Osteocyte (in vitro differentiated cells): ENCODE data around the gene SDK2. TPM values are rescaled to one million over a fixed set of nuclear protein-coding genes. Genes with fewer than 3 reads are reported as not detected.

Experiments used
- DNase-seq: peaks from one replicate; pipeline ENCODE4 v3.0.0; 2021; ENCODE audit warnings: mixed read lengths; ENCODE audit not compliant: unreplicated experiment; ENCODE audit errors: extremely low spot score
- H3K27ac Mint-ChIP-seq: one replicate; pipeline ENCODE4 v1.8.0; 2021; ENCODE audit warnings: mild to moderate bottlenecking, mixed read lengths; ENCODE audit not compliant: unreplicated experiment
- H3K27me3 Mint-ChIP-seq: one replicate; pipeline ENCODE4 v1.8.0; 2021; ENCODE audit warnings: mixed read lengths; ENCODE audit not compliant: unreplicated experiment
- H3K36me3 Mint-ChIP-seq: one replicate; pipeline ENCODE4 v1.8.0; 2021; ENCODE audit warnings: mixed read lengths; ENCODE audit not compliant: unreplicated experiment
- H3K4me1 Mint-ChIP-seq: one replicate; pipeline ENCODE4 v1.8.0; 2021; ENCODE audit warnings: mixed read lengths; ENCODE audit not compliant: unreplicated experiment
- H3K4me3 Mint-ChIP-seq: one replicate; pipeline ENCODE4 v1.8.0; 2021; ENCODE audit warnings: mild to moderate bottlenecking, moderate library complexity, mixed read lengths; ENCODE audit not compliant: unreplicated experiment
- H3K9me3 Mint-ChIP-seq: one replicate; pipeline ENCODE4 v1.8.0; 2021; ENCODE audit warnings: mixed read lengths; ENCODE audit not compliant: unreplicated experiment
- CTCF ChIP-seq: fragments of 200-600 bp; sonication (generic); IDR thresholded peaks from 2 replicates; pipeline ENCODE4 v1.5.0; 2021; ENCODE audit warnings: antibody characterized with exemption, mild to moderate bottlenecking, moderate library complexity
- total RNA-seq: library from RNA; stranded (reverse); gene quantifications from 2 replicates; pipeline ENCODE4 v1.2.1, GENCODE V29; 2021

Gene SDK2
- total RNA-seq, 1 donor from 2014 or later: 16.5 TPM

GRCh38 chr17:73559532-73559931 is 84.7 kb downstream of the SDK2 start:
- no peak for DNase-seq
- H3K36me3 Mint-ChIP-seq: no peaks in the 10 kb centered on the region
- H3K4me3 Mint-ChIP-seq: no peak overlapping the region
- no peaks in the 10 kb centered on the region for H3K4me1 Mint-ChIP-seq
- no peak for TF ChIP-seq CTCF
- peaks cover 4% of the 10 kb centered on the region for H3K27me3 Mint-ChIP-seq
- H3K27ac Mint-ChIP-seq: no peak overlapping the region
- no peaks in the 10 kb centered on the region for H3K9me3 Mint-ChIP-seq

DNA sequence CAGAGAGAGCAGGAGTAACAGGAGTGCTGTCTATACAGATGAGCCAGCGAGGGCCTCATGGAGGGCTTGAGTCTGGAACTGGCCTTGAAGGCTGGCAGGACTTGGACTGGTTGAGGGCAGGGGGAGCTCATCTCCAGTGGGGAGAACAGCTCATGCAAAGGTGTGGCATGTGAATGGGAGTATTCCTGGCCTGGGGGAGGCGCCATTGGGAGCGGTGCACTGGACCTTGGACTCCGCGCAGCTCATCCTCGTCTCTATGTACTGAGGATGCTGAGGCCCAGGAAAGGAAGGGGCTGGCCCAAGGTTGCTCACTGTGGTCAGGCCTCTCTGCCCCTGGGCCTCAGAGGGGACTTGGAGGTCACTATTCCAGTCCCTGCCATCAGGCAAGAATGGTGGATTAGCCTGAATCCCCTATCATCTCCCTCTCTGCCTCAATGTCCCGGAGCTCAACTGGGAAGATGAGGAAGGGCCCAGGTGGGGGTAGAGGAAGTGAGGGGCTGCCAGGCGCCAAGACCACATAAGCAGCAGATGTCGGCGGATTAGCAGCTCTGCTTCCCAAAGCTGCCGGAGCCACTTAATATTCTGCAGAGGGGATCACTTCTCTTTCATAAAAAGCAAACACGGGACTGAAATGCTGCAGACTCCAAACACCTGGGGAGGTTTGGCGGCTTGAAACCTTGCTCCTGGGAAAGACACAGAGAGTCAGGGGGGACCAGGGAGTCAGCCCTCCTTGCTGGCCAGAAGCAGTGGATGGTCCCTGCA is 88.9 kb downstream of the SDK2 start:
- no peak for TF ChIP-seq CTCF
- Mint-ChIP-seq H3K27me3 (peaks cover 4% of the 10 kb centered on the region), H3K36me3 (no peaks in the 10 kb centered on the region), H3K4me1 (peaks cover 3% of the 10 kb centered on the region), H3K9me3 (no peaks in the 10 kb centered on the region), H3K4me3 (no peak overlapping the region), H3K27ac (no peak overlapping the region)
- no peak for DNase-seq

DNA sequence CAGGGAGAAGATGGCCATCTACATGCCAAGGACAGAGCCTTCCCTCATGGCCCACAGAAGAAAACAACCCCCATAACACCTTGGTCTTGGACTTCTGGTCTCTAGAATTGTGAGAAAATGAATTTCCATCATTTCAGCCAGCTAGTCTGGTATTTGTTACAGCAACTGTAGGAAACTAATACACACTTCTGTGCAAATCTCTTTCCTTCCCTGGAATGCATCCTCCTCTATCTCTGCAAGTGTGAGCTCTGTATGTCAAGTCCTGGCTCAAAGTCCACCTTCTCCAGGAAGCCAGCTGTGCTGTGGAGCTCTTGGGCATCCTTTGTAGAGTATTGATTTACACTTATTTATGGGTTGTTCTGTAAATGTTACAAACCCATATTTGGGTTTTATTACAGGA is 89.7 kb downstream of the SDK2 start:
- H3K27ac Mint-ChIP-seq: no peak overlapping the region
- no peaks in the 10 kb centered on the region for H3K36me3 Mint-ChIP-seq
- no peak for DNase-seq
- no peak for TF ChIP-seq CTCF
- H3K27me3 Mint-ChIP-seq: peaks cover 4% of the 10 kb centered on the region
- H3K9me3 Mint-ChIP-seq: no peaks in the 10 kb centered on the region
- no peak overlapping the region for H3K4me3 Mint-ChIP-seq
- peaks cover 6% of the 10 kb centered on the region for H3K4me1 Mint-ChIP-seq

GRCh38 chr17:73553311-73553710 is 90.9 kb downstream of the SDK2 start:
- peaks cover 11% of the 10 kb centered on the region for H3K4me1 Mint-ChIP-seq
- peaks cover 4% of the 10 kb centered on the region for H3K27me3 Mint-ChIP-seq
- H3K36me3 Mint-ChIP-seq: no peaks in the 10 kb centered on the region
- H3K27ac Mint-ChIP-seq: no peak overlapping the region
- H3K4me3 Mint-ChIP-seq: no peak overlapping the region
- DNase-seq: no peak
- no peak for TF ChIP-seq CTCF
- H3K9me3 Mint-ChIP-seq: no peaks in the 10 kb centered on the region

DNA sequence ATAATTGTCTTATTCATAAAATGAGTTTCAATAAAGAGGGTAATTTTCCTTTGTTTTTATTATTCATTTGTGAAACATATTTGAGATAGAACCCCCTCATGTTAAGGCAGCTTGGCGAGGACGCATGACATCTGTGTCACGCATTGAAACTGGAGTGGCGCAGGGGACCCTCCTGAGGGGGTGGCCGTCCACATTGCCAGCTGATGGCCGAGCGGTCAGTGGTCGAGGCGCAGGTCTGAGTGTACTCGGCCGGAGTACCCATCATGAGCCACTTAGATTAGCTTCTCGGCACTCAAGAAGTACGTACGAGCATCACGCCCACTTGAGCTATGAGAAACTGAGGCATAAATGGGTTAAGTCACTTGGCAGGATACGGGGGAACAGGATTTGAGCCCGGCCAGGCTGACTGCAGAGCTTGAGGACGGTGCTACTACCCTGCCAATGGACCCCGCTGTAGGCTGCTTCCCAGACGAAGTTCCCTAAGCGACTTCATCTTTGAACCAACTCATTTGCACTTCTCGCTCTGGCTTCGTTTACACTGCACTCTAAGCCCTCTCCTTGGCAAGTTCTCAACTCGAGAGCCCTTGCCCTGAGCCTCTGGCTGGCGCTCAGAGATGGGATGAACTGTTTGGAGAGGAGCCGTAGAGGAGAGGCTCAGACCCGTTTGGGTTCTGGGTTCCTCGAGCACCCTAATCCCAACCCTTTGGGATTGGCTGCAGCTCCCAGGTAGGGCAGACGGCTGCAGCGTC is 91.8 kb downstream of the SDK2 start:
- Mint-ChIP-seq H3K4me1 (peaks cover 11% of the 10 kb centered on the region), H3K27me3 (peaks cover 4% of the 10 kb centered on the region), H3K27ac (no peak overlapping the region), H3K9me3 (no peaks in the 10 kb centered on the region), H3K36me3 (no peaks in the 10 kb centered on the region), H3K4me3 (no peak overlapping the region)
- DNase-seq: no peak
- TF ChIP-seq CTCF: no peak
